SK-N-SH treated with all-trans-retinoic acid at 6 μM for 48 hours (cell line): ENCODE measurements around the gene CACNA1B.

Experiments
- ATAC-seq: fragments of 200-7000 bp; cut with Tn5 transposase; 3 replicates; pipeline ENCODE4 v1.9.1; 2020; ENCODE audit warnings: mild to moderate bottlenecking, moderate library complexity
- ARNTL ChIP-seq: fragments of 450-650 bp; formaldehyde crosslinking; IDR thresholded peaks from 2 replicates; pipeline ENCODE4 v1.5.0; 2020; ENCODE audit warnings: low read depth, mild to moderate bottlenecking, moderate library complexity, borderline replicate concordance
- CSDC2 ChIP-seq: fragments of 250-450 bp; sonication (Bioruptor Pico); IDR thresholded peaks from 2 replicates; pipeline ENCODE4 v1.5.0; 2020; ENCODE audit warnings: mild to moderate bottlenecking, moderate library complexity
- CSRNP3 ChIP-seq: fragments of 250-450 bp; sonication (Bioruptor Pico); IDR thresholded peaks from 2 replicates; pipeline ENCODE4 v1.5.1; 2021; ENCODE audit warnings: mild to moderate bottlenecking, moderate library complexity
- GLIS3 ChIP-seq: fragments of 250-450 bp; sonication (Bioruptor Pico); IDR thresholded peaks from 2 replicates; pipeline ENCODE4 v1.5.0; 2020; ENCODE audit warnings: mild to moderate bottlenecking, moderate library complexity
- ISL1 ChIP-seq: fragments of 250-450 bp; sonication (Bioruptor Pico); IDR thresholded peaks from 2 replicates; pipeline ENCODE4 v2.1.2; 2022; ENCODE audit warnings: mild to moderate bottlenecking, moderate library complexity
- OSR1 ChIP-seq: fragments of 250-450 bp; sonication (Bioruptor Pico); IDR thresholded peaks from 2 replicates; pipeline ENCODE4 v1.8.0; 2022; ENCODE audit warnings: moderate library complexity, mild to moderate bottlenecking, inconsistent platforms
- PATZ1 ChIP-seq: fragments of 250-450 bp; sonication (Bioruptor Pico); IDR thresholded peaks from 2 replicates; pipeline ENCODE4 v1.8.0; 2020; ENCODE audit warnings: mild to moderate bottlenecking, moderate library complexity, borderline replicate concordance
- PPARA ChIP-seq: fragments of 250-450 bp; sonication (Bioruptor Pico); IDR thresholded peaks from 2 replicates; pipeline ENCODE4 v1.5.0; 2020; ENCODE audit warnings: mild to moderate bottlenecking, borderline replicate concordance
- TOX ChIP-seq: fragments of 250-450 bp; sonication (Bioruptor Pico); IDR thresholded peaks from 2 replicates; pipeline ENCODE4 v1.8.0; 2021; ENCODE audit warnings: mild to moderate bottlenecking, moderate library complexity, borderline replicate concordance
- TSHZ2 ChIP-seq: fragments of 250-450 bp; sonication (Bioruptor Pico); IDR thresholded peaks from 2 replicates; pipeline ENCODE4 v1.5.0; 2020; ENCODE audit warnings: mild to moderate bottlenecking, moderate library complexity
- ZFP3 ChIP-seq: fragments of 250-450 bp; sonication (Bioruptor Pico); IDR thresholded peaks from 2 replicates; pipeline ENCODE4 v1.5.0; 2020; ENCODE audit warnings: mild to moderate bottlenecking, moderate library complexity
- ZFP30 ChIP-seq: fragments of 450-650 bp; formaldehyde crosslinking; IDR thresholded peaks from 2 replicates; pipeline ENCODE4 v1.5.0; 2022; ENCODE audit warnings: mild to moderate bottlenecking, moderate library complexity
- ZNF565 ChIP-seq: fragments of 450-650 bp; formaldehyde crosslinking; conservative IDR thresholded peaks from 2 replicates; pipeline ENCODE4 v1.5.0; 2020; ENCODE audit warnings: low read depth, mild to moderate bottlenecking, moderate library complexity
- ZNF70 ChIP-seq: fragments of 450-650 bp; formaldehyde crosslinking; IDR thresholded peaks from 2 replicates; pipeline ENCODE4 v1.5.0; 2020; ENCODE audit warnings: mild to moderate bottlenecking, moderate library complexity
- ZNF8 ChIP-seq: fragments of 450-650 bp; formaldehyde crosslinking; IDR thresholded peaks from 2 replicates; pipeline ENCODE4 v1.5.0; 2020; ENCODE audit warnings: mild to moderate bottlenecking, moderate library complexity
- TF ChIP-seq, protein P1 (sequence below): fragments of 250-450 bp; sonication (Bioruptor Pico); IDR thresholded peaks from 2 replicates; pipeline ENCODE4 v1.5.1; 2020; ENCODE audit warnings: low read depth, mild to moderate bottlenecking, moderate library complexity
- TF ChIP-seq, protein P2 (sequence below): fragments of 250-450 bp; sonication (Bioruptor Pico); IDR thresholded peaks from 2 replicates; pipeline ENCODE4 v1.8.0; 2021; ENCODE audit warnings: low read depth, mild to moderate bottlenecking, moderate library complexity, borderline replicate concordance

The CACNA1B gene

DNA sequence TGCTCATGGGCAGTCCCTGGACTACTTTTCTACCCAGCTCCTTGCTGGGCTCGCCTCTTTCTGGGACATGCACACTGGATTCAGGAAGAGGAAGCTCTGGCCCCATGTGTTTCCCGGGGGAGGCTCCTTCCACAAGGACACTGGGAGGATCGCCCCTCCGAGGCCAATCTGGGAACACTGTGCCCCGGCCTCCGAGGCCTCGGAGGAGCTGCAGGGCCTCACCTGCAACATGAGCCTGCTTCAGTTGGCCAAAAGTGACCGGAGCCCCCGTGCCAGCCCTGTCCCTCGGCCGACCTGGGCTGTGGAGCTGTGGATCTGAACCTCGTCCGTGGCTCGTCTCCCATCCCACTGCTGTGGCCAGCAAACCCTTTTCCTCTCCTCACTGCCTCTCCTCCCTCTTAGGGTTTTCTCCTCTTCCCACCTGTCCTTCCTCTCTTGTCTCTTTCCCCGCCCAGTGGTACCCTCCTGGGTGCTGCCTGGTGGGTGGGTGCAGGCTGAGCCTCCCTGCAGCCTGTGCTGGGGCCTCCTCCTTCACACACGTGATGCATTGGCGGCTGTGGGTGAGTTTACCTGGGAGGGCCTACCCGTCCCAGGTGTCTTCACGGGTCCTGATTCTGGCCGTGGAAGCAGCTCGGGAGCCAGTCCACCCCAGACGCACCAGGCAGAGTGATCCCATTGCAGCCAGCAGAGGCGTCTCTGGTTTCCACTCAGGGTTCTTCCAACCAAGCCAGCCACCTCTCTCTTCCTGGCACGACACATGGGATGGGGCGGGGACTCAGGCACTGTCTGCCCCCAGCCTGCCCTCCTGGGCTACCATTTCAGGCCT, 241.8 kb downstream of the CACNA1B start:
- TF ChIP-seq GLIS3 (CRISPR knock-in tag) (no peak), CSRNP3 (CRISPR knock-in tag) (no peak), PATZ1 (no peak), CSDC2 (CRISPR knock-in tag) (no peak), ZNF8 (no peak), ZFP3 (CRISPR knock-in tag) (no peak), ZFP30 (CRISPR knock-in tag) (no peak)
- ATAC-seq: no peak

- no peak for ATAC-seq
- TF ChIP-seq, protein P1, sequence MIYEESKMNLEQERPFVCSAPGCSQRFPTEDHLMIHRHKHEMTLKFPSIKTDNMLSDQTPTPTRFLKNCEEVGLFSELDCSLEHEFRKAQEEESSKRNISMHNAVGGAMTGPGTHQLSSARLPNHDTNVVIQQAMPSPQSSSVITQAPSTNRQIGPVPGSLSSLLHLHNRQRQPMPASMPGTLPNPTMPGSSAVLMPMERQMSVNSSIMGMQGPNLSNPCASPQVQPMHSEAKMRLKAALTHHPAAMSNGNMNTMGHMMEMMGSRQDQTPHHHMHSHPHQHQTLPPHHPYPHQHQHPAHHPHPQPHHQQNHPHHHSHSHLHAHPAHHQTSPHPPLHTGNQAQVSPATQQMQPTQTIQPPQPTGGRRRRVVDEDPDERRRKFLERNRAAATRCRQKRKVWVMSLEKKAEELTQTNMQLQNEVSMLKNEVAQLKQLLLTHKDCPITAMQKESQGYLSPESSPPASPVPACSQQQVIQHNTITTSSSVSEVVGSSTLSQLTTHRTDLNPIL (CRISPR knock-in tag): no peak
- TF ChIP-seq ISL1: no peak
- no peak for TF ChIP-seq CSRNP3 (CRISPR knock-in tag)
- TF ChIP-seq TOX (CRISPR knock-in tag): no peak
- TF ChIP-seq ZFP3 (CRISPR knock-in tag): no peak
- no peak for TF ChIP-seq OSR1
These were observed 242.5 kb downstream of the CACNA1B start for GRCh38 chr9:138120072-138120471.

DNA sequence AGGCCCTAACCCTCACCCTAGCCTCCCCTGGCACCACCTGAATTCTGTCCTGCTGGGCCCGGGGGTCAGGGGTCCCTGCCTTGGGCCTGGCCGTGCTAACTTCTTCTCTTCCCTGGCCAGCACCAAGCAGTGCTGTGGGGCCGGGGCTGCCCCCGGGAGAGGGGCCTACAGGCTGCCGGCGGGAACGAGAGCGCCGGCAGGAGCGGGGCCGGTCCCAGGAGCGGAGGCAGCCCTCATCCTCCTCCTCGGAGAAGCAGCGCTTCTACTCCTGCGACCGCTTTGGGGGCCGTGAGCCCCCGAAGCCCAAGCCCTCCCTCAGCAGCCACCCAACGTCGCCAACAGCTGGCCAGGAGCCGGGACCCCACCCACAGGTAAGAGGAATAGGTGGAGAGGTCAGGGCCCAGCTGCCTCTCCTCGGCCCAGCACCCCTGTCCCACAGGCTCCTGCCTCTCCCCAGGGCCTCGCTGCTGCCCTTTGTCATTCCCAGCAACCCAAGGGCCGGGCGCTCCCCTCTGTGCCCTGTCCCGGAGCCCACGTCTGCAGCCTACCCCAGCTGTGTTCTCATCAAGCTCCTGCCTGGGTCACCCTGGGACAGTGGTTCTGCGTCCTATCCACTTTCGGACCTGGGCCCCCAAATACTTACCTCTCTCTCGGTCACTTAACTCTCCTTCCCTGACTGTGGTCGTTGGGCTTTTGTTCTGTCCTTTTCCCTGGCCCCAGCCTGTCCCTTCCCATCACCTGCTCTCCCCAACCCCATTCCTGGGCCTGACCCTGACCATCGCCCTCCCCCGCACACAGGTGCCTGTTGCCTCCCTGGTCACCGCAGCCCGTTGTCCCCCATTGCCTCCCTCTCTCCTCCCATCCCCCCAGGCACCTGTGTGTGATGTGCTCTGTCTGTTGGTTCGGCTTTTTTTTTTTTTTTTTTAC, 243.2 kb downstream of the CACNA1B start:
- TF ChIP-seq PPARA (CRISPR knock-in tag): no peak
- TF ChIP-seq ZNF8: no peak
- no peak for TF ChIP-seq ISL1
- no peak for TF ChIP-seq ZNF70 (CRISPR knock-in tag)
- TF ChIP-seq CSDC2 (CRISPR knock-in tag): no peak
- no peak for TF ChIP-seq GLIS3 (CRISPR knock-in tag)
- no peak for TF ChIP-seq ARNTL (CRISPR knock-in tag)
- ATAC-seq: no peak

GRCh38 chr9:138121438-138122050, 244.0 kb downstream of the CACNA1B start:
- ATAC-seq: no peak
- TF ChIP-seq, protein P1 (CRISPR knock-in tag): no peak
- TF ChIP-seq TSHZ2 (CRISPR knock-in tag) (no peak), ZNF565 (CRISPR knock-in tag) (no peak), ZFP30 (CRISPR knock-in tag) (no peak), ZFP3 (CRISPR knock-in tag) (no peak), OSR1 (no peak), ZNF70 (CRISPR knock-in tag) (no peak), GLIS3 (CRISPR knock-in tag) (no peak), CSDC2 (CRISPR knock-in tag) (no peak), ARNTL (CRISPR knock-in tag) (no peak), CSRNP3 (CRISPR knock-in tag) (no peak), ISL1 (no peak)
- TF ChIP-seq, protein P2, sequence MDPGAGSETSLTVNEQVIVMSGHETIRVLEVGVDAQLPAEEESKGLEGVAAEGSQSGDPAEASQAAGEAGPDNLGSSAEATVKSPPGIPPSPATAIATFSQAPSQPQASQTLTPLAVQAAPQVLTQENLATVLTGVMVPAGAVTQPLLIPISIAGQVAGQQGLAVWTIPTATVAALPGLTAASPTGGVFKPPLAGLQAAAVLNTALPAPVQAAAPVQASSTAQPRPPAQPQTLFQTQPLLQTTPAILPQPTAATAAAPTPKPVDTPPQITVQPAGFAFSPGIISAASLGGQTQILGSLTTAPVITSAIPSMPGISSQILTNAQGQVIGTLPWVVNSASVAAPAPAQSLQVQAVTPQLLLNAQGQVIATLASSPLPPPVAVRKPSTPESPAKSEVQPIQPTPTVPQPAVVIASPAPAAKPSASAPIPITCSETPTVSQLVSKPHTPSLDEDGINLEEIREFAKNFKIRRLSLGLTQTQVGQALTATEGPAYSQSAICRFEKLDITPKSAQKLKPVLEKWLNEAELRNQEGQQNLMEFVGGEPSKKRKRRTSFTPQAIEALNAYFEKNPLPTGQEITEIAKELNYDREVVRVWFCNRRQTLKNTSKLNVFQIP: no peak
